Tibial nerve (tissue), 3 donors: ENCODE data around the gene KDM4C.

Experiments used
- POLR2A ChIP-seq, 2 donors: fragments of 450-650 bp; IDR thresholded peaks; one replicate each; pipeline ENCODE4 v1.6.1; 2017; ENCODE audit warnings: antibody characterized with exemption in 2 of 2, mild to moderate bottlenecking in 2 of 2, moderate library complexity in 2 of 2
- TF ChIP-seq, protein P1 (sequence below), 5 experiments: fragments of 200-600 bp in 3 of 5; fragments of 450-650 bp in 2 of 5; sonication (generic) in 3 of 5; IDR thresholded peaks; one replicate each; pipeline ENCODE4 v1.5.1; 2016 to 2019; ENCODE audit warnings: antibody characterized with exemption in 5 of 5, mild to moderate bottlenecking in 3 of 5, moderate library complexity in 2 of 5

DNA sequence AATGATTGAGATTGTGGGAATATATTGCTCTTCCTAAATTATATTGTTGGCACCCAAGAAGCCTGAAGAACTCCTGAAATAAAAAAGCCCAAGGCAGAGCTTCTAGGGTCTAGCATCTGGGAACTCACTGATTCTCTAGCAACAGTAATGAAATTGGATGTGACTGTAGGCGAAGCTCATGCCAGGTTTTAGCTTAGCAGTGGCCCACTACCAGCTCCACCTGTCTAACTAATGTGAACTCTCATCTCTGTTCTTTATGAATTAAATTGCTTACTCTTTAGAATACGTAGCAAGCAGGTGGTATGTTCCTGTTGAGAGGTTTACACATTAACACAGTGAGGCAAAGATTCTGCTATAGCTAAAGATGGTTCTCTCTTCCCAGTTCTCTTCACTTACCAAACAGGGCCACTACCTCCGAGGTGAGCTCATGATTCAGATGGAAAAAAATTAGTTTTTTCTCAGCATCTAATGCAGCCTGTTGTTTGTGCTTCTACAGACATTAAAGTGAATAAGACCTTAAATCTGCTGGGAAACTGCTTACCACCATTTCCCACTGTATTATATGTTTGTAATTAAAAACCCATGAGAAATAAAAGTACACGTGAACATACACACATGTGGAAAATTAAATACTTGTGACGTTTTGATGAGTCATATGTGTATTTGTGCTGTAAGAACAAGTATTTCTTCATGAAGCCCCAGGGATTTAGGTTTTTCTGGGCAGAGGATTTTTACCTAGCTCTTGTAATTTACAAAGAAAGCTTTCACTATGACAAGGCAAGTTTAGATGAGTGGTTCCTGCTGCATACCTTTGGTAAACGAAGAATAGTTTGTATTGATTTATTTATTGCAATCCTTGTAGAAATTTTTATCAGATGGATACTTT is 360.1 kb downstream of the KDM4C start:
- no peak for TF ChIP-seq POLR2A (IDR thresholded peaks at IDR 0.05)
- TF ChIP-seq, protein P1, sequence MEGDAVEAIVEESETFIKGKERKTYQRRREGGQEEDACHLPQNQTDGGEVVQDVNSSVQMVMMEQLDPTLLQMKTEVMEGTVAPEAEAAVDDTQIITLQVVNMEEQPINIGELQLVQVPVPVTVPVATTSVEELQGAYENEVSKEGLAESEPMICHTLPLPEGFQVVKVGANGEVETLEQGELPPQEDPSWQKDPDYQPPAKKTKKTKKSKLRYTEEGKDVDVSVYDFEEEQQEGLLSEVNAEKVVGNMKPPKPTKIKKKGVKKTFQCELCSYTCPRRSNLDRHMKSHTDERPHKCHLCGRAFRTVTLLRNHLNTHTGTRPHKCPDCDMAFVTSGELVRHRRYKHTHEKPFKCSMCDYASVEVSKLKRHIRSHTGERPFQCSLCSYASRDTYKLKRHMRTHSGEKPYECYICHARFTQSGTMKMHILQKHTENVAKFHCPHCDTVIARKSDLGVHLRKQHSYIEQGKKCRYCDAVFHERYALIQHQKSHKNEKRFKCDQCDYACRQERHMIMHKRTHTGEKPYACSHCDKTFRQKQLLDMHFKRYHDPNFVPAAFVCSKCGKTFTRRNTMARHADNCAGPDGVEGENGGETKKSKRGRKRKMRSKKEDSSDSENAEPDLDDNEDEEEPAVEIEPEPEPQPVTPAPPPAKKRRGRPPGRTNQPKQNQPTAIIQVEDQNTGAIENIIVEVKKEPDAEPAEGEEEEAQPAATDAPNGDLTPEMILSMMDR (IDR thresholded peaks at IDR 0.05), result no peak
